Measurements from ENCODE around the gene BRSK1. TPM values are rescaled to one million over a fixed set of nuclear protein-coding genes. Genes with fewer than 3 reads are reported as not detected.

BRSK1 gene
- total and polyA plus RNA-seq, 10 donors = 0.70 to 2.9 (median 1.6) TPM

GRCh38 chr19:55300886-55301458, 17.2 kb downstream of the BRSK1 start:
- peaks cover 0 to 10% (median 0%) of the 10 kb centered on the region in 7 donors for H3K27me3 ChIP-seq (replicated peaks in 1 of 7)
- peaks cover 0 to 18% (median 12%) of the 10 kb centered on the region in 6 donors for H3K4me1 ChIP-seq
- intact Hi-C loops (cut with DNase I; ENCODE audit: low total_unique reads) = no loop called here
- TF ChIP-seq CTCF (IDR thresholded peaks at IDR 0.05 in 8 of 11, conservative IDR thresholded peaks at IDR 0.05 in 3 of 11) (no peak), POLR2AphosphoS5 (IDR thresholded peaks at IDR 0.05) (no peak), POLR2A (IDR thresholded peaks at IDR 0.05) (no peak)
- no peak overlapping the region for H3K27ac ChIP-seq
- DNase-seq = no peak
- no peaks in the 10 kb centered on the region for H3K36me3 ChIP-seq
- peak overlapping the region in 3 of 8 donors; percentile 39 to 69 (median 40) for H3K4me3 ChIP-seq
- H3K9me3 ChIP-seq = no peaks in the 10 kb centered on the region
- 77 to 83% (median 81%) methylated on average over 15 of the region's 15 CpGs for WGBS, 5 donors

- H3K4me1 ChIP-seq = peaks cover 0 to 18% (median 12%) of the 10 kb centered on the region in 6 donors
- intact Hi-C loops (cut with DNase I; ENCODE audit: low total_unique reads) = no loop called here
- H3K4me3 ChIP-seq = peak overlapping the region; percentile 18 to 69 (median 30)
- peaks cover 0 to 10% (median 0%) of the 10 kb centered on the region in 7 donors for H3K27me3 ChIP-seq (replicated peaks in 1 of 7)
- no peaks in the 10 kb centered on the region for H3K9me3 ChIP-seq
- WGBS, 5 donors = 11 to 19% (median 12%) methylated on average over 28 to 42 of the region's 42 CpGs
- peak; percentile 97 for DNase-seq
- peaks cover 0 to 6% (median 0%) of the 10 kb centered on the region in 6 donors for H3K36me3 ChIP-seq
- H3K27ac ChIP-seq = peak overlapping the region in 6 of 8 donors; percentile 43 to 77 (median 60)
- TF ChIP-seq CTCF (IDR thresholded peaks at IDR 0.05 in 8 of 11, conservative IDR thresholded peaks at IDR 0.05 in 3 of 11) = peak; percentile 96 to 100 (median 99)
- peak; percentile 62 to 84 (median 75) for TF ChIP-seq POLR2AphosphoS5 (IDR thresholded peaks at IDR 0.05)
- no peak for TF ChIP-seq POLR2A (IDR thresholded peaks at IDR 0.05)
Measured at GRCh38 chr19:55301459-55302317, 17.9 kb downstream of the BRSK1 start.

GRCh38 chr19:55302318-55302703, 18.5 kb downstream of the BRSK1 start:
- Histone ChIP-seq H3K27me3 (replicated peaks in 1 of 7) (peaks cover 0 to 10% (median 0%) of the 10 kb centered on the region in 7 donors), H3K36me3 (peaks cover 0 to 9% (median 0%) of the 10 kb centered on the region in 6 donors), H3K4me1 (peaks cover 0 to 18% (median 12%) of the 10 kb centered on the region in 6 donors), H3K9me3 (no peaks in the 10 kb centered on the region), H3K4me3 (peak overlapping the region in 6 of 8 donors; percentile 23 to 69 (median 36)), H3K27ac (peak overlapping the region in 4 of 8 donors; percentile 48 to 77 (median 71))
- no peak for DNase-seq
- WGBS, 5 donors = 66 to 73% (median 71%) methylated on average over 12 of the region's 12 CpGs
- intact Hi-C loops (cut with DNase I; ENCODE audit: low total_unique reads) = no loop called here
- no peak for TF ChIP-seq CTCF (IDR thresholded peaks at IDR 0.05 in 8 of 11, conservative IDR thresholded peaks at IDR 0.05 in 3 of 11)
- no peak for TF ChIP-seq POLR2A (IDR thresholded peaks at IDR 0.05)
- TF ChIP-seq POLR2AphosphoS5 (IDR thresholded peaks at IDR 0.05) = no peak

GRCh38 chr19:55303477-55303876, 19.7 kb downstream of the BRSK1 start:
- 82 to 95% (median 92%) methylated on average over 9 to 11 of the region's 11 CpGs for WGBS, 5 donors
- Histone ChIP-seq H3K4me1 (peaks cover 0 to 18% (median 12%) of the 10 kb centered on the region in 6 donors), H3K27ac (no peak overlapping the region), H3K27me3 (replicated peaks in 1 of 7) (peaks cover 0 to 10% (median 0%) of the 10 kb centered on the region in 7 donors), H3K36me3 (peaks cover 0 to 9% (median 0%) of the 10 kb centered on the region in 6 donors), H3K9me3 (no peaks in the 10 kb centered on the region), H3K4me3 (no peak overlapping the region)
- intact Hi-C loops (cut with DNase I; ENCODE audit: low total_unique reads) = no loop called here
- no peak for DNase-seq
- no peak for TF ChIP-seq POLR2A (IDR thresholded peaks at IDR 0.05)
- no peak for TF ChIP-seq CTCF (IDR thresholded peaks at IDR 0.05 in 8 of 11, conservative IDR thresholded peaks at IDR 0.05 in 3 of 11)
- TF ChIP-seq POLR2AphosphoS5 (IDR thresholded peaks at IDR 0.05) = no peak
